Activated CD4-positive, CD25-positive, alpha-beta regulatory T cell treated with anti-CD3 and anti-CD28 coated beads, Interleukin-2, amount 50 U/mL, for 16 hours (primary cell): ENCODE measurements around the gene RGMA.

Experiments
- DNase-seq: peaks from one replicate; pipeline ENCODE4 v3.0.0-alpha.2; 2020; ENCODE audit warnings: low read depth, low spot score

Gene RGMA

DNA sequence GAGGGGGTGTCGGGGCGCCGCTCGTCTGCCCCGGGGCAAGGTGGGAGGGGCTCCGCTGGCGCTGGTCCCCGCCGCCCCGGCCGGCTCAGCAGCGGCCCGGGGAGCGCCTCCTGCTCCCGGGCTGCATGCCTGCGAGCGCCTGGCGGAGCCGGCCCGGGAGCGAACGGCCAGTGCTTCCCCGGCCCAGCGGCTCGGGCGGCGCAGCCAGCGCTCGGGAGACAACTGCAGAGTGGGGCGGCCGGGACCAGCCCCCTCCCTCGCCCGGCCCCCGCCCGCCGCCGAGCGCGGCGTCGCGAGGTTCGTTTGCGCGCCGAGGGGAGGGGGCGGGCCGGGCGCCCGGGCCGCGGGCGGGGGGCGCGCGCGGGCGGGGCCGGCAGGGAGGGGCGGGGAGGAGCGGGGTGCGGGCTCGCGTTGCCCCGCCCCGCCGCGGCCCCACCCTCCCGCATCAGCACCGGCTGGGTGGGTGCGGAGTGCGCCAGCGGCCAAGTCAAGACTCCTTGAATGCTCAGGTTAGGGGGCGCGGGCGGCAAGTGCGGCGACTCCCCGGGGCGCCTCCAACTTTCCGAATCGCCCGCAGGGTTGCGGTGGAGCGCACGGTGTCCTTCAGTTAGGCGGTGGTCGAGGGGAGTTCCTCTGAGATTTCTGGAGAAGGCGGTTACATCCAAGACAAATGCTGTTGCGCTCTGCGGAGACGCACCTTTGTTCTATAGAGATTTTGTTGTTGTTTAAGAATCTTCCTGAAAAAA, at the start of gene RGMA:
RGMA (minus strand) TSS at position 231 of the 746 bp plus-strand sequence. CDS start 279 bp downstream, outside the sequence.
- no peak for DNase-seq

DNA sequence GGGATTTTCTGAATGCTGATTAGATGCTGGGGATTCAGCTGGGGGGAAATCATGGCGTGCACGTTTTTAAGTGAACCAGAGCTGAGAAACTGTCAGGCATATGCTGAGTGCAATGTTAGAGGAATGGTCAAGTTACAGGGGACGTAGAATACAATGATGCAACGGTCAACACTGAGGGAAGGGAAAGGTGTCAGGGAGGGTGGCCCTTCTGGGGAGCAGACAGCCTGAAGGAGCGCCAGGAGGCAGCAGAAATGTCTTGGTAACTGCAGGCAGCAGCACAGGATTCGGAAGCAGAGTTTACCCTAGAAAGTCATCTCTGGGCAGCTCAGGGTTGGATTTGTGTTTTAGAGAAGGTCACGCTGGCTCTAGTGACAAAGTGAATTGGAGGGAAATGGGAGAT, 47.6 kb upstream of the RGMA start:
- DNase-seq, result no peak

DNA sequence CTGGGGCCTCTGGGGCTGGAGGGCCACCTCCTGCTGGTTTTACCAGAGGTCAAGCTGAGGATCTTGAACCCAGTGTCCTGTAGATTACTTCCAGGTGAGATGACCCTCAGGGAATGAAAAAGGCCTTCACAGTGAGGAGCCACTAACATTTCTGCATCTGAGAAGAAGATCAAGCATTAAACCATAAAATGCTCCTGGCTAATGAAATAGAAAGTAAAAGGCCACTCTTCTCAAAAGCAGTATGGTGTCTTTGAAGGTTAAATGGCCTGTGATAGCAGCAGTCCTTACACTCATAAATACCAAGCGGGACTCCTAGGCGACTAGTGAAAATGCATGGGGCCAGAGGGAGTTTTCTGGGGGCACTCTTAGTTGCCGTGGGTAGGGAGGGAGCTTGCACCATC, 47.0 kb upstream of the RGMA start:
- DNase-seq, result no peak

DNA sequence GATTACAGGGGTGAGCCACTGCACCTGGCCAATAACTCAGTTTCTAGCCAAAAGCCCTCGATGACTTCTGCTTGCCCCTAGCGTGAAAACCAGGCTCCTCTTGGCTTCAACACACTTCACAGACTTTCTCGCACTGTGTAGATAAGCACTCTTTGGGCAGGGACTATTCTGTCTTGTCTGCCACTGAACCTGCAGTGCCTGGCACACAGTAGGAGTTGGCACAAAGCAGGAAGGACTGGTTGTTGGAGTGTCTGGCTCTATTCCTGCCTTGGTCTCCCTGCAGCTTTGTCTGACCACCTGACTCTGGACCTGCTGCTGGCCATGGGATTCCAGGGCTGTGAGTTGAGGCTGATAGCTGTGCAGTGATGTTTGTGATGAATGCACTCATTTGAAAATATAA, 46.4 kb upstream of the RGMA start:
- DNase-seq, result no peak

DNA sequence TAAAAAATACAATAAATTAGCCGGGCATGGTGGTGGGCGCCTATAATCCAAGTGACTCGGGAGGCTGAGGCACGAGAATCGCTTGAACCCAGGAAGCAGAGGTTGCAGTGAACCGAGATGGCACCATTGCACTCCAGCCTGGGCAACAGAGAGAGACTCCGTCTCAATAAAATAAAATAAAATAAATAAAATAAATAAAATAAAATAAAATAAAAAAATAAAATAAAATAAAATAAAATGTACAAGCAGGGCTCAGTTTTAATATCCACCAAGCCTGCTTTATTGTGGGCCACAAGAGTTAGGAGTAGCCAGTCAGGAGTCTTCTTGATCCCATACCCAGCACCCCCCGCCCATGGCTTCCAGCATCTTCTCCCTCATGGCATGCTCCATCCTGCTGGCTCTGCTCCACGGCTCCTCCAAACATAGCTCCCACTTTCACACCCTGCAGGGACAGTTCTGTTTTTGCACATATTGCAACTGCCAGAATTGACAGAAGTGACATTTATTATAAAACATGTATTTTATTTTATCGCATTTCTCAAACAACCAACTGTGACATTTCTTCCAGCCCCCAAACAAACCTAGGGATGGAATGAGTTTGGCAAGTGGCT, 42.6 kb upstream of the RGMA start:
- no peak for DNase-seq

DNA sequence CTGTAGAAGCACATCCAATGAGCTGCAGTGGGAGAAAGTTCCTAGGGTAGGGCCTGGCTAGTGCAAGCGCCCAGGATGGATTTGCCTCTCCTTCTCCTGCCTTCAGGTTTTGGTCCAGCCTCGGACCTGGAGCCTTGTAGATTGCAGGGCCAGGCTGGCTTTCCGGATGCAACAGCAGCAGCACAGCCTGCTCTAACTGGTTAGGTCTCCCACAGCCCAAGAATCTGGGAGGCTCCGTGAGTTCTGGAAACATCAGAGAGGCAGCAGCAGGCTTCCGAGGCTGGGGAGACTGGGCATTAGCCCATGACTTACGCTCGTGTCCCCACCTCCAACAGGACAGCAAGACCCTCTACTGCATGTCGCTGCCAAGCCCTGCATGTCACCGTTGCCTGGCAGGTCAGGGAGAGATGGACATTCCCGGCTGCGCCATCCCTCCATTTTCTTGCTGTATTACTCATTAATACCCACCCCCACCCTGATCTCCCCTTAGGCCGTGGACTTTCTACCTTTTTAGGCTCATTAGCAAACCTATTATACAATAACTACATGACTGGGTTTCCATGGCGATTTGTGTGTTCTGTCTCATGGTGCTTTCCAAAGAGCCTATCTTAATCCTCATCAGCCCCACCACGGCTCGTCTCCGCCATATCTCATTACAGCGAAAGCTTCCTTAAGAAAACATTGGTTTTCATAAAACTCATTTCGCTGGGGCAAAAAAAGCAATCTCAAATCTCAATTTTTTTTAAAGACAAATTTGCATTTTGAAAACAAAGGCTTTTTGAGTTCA, 40.9 kb upstream of the RGMA start:
- no peak for DNase-seq

DNA sequence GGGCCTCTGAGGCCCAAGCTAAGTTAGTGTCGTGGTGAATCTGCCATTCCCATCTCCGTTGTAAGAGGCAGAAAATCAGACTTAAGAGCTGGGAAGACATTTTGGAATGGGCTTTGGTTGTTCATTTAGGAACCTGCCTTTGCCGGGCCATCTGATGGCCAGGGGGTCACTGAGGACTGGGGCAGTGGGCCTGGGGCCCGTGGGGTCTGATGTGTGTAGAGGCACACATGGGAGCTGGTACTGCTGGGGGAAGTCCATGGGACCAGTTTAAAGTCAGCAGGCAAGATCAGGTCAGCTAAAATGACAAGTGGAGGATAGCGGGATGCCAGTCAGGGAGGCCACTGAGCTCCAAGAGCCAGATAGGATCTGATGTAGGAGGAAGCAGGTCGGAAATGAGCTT, 38.3 kb upstream of the RGMA start:
- DNase-seq, result no peak

- DNase-seq, result no peak
Observed at GRCh38 chr15:93126599-93126998, 37.6 kb upstream of the RGMA start.

- DNase-seq, result no peak
Observed at GRCh38 chr15:93126148-93126547, 37.1 kb upstream of the RGMA start.

- DNase-seq, result no peak
Observed at GRCh38 chr15:93124126-93124525, 35.1 kb upstream of the RGMA start.

DNA sequence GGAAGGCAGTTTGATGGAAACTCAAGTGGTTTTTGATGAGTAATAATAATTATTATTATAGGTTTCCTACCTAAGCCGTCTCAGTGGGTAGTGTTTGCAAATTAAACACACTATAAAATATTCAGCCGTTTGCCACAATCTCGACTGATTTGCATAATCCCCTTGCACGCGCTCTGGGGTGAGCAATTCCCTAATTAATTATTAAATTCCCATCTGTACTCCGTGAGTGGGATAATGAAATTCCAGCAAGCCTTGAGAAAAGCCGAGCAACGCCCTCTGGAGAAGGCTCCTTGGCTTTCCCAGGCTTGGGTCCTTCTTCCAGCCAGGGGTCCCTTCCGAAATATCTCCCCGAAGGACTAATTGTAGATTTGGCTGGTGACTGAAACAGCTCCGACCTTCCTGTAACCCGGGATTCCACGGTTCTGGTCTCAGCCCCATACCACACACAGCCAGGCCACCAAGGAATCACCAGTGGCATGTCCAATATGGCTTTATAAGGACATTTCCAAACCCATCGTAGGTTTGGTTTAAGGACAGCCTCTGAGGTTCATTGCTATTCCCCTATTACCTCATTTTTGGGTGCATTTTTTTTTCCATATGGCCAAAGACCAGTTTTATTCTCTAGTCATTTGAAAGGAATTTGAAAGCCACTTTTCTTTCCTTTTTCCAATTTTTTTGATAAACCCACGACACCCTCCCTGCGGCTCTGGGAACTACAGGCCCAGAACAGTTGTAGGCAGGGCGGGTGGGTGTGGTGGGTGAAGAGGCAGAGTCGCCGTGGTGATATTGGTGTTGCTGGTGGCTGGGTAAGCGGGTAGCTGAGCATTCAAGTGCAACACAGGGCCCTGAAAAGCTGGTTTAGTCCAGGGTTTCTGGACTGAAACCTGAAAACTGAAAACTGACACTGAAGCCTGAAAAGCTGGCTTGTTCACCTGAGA, 33.2 kb upstream of the RGMA start:
- DNase-seq, result no peak

DNA sequence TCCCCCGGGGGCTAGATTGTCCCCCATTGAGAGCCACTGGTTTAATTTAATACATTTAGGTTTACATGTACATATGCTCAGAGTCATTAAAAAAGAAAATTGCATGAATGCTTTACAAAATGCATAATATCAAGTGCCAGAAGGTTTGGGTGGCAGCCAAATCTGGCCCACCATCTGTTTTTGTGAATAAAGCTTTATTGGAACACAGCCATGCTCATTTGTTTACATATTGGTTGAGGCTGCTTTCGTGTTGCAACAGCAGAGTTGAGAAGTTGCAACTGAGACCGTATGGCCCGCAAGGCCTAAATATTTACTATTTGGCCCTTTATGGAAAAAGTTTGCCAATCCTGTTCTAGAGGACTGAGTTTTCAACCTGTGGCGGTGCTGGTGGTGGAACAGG, 32.1 kb upstream of the RGMA start:
- no peak for DNase-seq

DNA sequence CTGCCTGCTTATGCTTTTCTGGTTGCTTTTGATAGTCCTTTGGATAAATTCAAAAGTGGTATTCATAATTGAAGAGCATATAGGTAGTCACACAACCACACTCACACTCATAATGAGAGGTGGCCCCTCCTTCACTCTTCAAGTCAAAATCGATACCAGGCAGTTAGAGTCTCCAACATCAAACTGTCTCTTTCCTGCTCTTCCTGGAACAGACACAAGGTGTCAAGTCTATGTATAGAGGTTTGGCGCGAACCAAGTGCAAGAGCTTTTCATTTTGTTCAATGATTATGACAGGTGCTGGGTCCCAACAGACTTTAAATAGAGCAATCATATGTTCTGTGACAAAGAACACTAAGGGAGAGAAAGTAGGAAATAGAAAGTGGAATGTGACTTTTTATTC, 29.9 kb upstream of the RGMA start:
- no peak for DNase-seq

- DNase-seq, result no peak
Observed at GRCh38 chr15:93111451-93111850, 22.4 kb upstream of the RGMA start.

DNA sequence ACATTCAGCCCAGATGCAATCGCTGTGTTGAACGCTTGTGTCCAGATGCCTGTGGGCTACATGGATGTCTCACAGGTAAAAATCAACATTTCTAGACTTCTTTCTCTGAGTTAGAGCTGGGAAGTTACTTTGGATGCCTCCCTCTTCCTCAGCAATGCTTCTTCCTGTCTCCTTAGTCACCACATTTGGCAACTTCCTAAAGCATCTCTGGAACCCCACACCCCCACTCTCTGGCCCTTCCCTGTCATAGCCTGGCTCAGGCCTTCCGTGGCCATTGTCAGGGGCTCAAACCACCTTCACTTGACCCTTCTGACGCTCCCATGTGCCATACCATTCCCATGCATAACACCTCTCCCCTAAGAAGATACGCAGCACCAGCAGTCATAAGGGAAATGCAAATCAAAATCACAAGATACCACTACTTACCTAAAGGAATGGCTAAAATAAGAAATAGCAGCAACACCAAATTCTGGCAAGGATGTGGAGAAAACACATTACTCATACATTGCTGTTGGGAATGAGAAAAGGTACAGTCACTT, 21.6 kb upstream of the RGMA start:
- no peak for DNase-seq

- no peak for DNase-seq
Observed at GRCh38 chr15:93109336-93110102, 20.5 kb upstream of the RGMA start.

- no peak for DNase-seq
Observed at GRCh38 chr15:93107646-93108045, 18.6 kb upstream of the RGMA start.

- no peak for DNase-seq
Observed at GRCh38 chr15:93105485-93105884, 16.5 kb upstream of the RGMA start.

DNA sequence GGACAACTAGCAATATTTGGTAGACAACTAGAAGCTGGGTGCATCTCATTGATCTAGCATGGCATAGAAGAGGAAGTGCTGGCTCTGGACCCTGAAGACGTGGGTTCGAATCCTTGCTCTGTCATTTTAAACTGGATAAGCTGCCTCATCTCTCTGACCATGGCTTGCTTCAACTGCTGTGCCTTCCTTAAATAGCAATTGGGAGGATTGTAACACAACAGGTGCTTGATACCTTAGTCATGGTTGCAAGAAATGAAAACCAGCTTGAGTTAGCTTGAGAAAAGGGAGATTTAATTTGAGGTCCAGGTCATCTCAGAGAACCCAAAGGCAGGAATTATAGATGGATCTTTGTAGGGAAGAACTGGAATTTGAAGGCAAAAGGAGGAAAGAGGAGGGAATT, 14.8 kb upstream of the RGMA start:
- no peak for DNase-seq

DNA sequence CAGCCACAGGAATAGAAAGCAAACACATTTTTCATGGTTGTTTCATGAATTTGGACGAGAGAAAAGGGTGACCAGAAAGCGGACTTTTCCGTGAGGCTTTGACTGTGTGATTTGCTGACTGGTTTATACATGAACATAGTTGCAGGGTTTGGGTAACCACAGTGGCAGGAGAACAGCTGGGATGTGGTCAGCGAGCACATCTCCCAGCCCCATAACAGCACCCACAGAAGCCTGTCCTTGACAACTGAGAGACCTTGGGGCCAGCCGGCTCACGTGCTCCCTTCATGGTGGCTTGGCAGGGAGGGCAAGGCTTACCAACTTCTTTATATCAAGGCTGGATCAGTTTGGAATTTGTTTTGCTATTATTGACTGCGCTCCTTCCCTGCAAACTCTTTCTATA, 13.2 kb upstream of the RGMA start:
- no peak for DNase-seq

DNA sequence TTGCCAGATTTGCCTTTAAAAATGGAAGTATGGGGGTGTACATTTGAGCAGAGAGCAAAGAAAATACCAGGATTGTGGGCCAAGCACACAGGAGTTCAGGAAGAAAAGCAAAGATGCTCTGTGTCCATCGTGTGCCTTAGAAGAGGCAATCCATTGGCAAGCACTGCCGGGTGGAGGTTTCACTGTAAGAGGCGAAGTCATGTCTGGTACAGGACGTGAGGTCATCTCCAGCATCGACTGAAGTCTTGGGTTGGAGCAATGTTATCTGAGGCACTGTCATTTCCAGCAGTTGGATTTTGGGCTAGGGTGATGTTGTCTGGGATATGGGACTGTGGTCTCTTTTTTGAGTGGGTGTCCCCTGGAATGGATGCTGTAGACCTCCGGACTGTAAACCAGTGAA, 4.8 kb upstream of the RGMA start:
- DNase-seq, result no peak
